OCI-LY7 (cell line): ENCODE data around the gene SUSD3. TPM values are rescaled to one million over a fixed set of nuclear protein-coding genes. Genes with fewer than 3 reads are reported as not detected.

Experiments
- BruUV-seq: library from RNA; stranded (reverse); fragments of 400-500 nt; replicated peaks from 2 replicates; lab custom pipeline; 2021; lab: Mats Ljungman, UMichigan
- CTCF ChIA-PET: fragments of 300-600 bp; sonication (Branson Sonifier 250); formaldehyde crosslinking; loops from one replicate; lab custom pipeline; 2022; ENCODE audit warnings: antibody characterized with exemption; ENCODE audit not compliant: unreplicated experiment; lab: Charles Lee
- POLR2A ChIA-PET: fragments of 300-600 bp; sonication (Branson Sonifier 250); formaldehyde crosslinking; loops from one replicate; lab custom pipeline; 2022; ENCODE audit warnings: antibody characterized with exemption; lab: Charles Lee
- DNase-seq: peaks from one replicate; pipeline ENCODE4 v3.0.0-alpha.2; 2015; ENCODE audit warnings: low spot score
- H2AFZ ChIP-seq: fragments of 200-600 bp; sonication (generic), shearing (Covaris generic); 2 replicates; pipeline ENCODE4 v1.6.1; 2014; ENCODE audit warnings: mild to moderate bottlenecking, antibody characterized with exemption, low read length, moderate library complexity
- H3K27ac ChIP-seq: fragments of 200-600 bp; sonication (generic); 2 replicates; pipeline ENCODE4 v1.5.1; 2014; ENCODE audit warnings: mixed run types, low read depth, mild to moderate bottlenecking, moderate library complexity, low read length, inconsistent platforms; ENCODE audit not compliant: poor library complexity, severe bottlenecking
- H3K36me3 ChIP-seq: fragments of 200-600 bp; sonication (generic); 2 replicates; pipeline ENCODE4 v1.6.1; 2014; ENCODE audit warnings: mild to moderate bottlenecking, antibody characterized with exemption, low read length, moderate library complexity, mixed read lengths; ENCODE audit not compliant: insufficient read depth
- H3K4me1 ChIP-seq: fragments of 200-600 bp; sonication (generic); 2 replicates; pipeline ENCODE4 v1.5.1; 2014; ENCODE audit warnings: mild to moderate bottlenecking, low read length; ENCODE audit not compliant: insufficient read depth, poor library complexity, severe bottlenecking
- H3K4me2 ChIP-seq: fragments of 200-600 bp; sonication (generic); 2 replicates; pipeline ENCODE4 v1.6.1; 2014; ENCODE audit warnings: mild to moderate bottlenecking, low read length
- H3K4me3 ChIP-seq: fragments of 200-600 bp; sonication (generic); 2 replicates; pipeline ENCODE4 v1.5.1; 2014; ENCODE audit warnings: mild to moderate bottlenecking, low read depth, low read length; ENCODE audit not compliant: poor library complexity, severe bottlenecking
- H3K79me2 ChIP-seq: fragments of 200-600 bp; sonication (generic); 2 replicates; pipeline ENCODE4 v1.6.1; 2016; ENCODE audit warnings: low read depth, mild to moderate bottlenecking, low read length, moderate library complexity, mixed read lengths; ENCODE audit not compliant: insufficient read depth
- H3K9me2 ChIP-seq: fragments of 200-600 bp; sonication (generic); 2 replicates; pipeline ENCODE4 v1.6.1; 2016; ENCODE audit warnings: mild to moderate bottlenecking, low read length, mixed read lengths; ENCODE audit not compliant: insufficient read depth
- H3K9me3 ChIP-seq: fragments of 200-600 bp; sonication (generic); 2 replicates; pipeline ENCODE4 v1.6.1; 2014; ENCODE audit warnings: mild to moderate bottlenecking, mixed run types, low read length, mixed read lengths
- H4K20me1 ChIP-seq: fragments of 200-600 bp; sonication (generic); 2 replicates; pipeline ENCODE4 v1.6.1; 2014; ENCODE audit warnings: mild to moderate bottlenecking, antibody characterized with exemption, low read length, moderate library complexity, mixed read lengths; ENCODE audit not compliant: insufficient read depth
- EZH2phosphoT487 ChIP-seq: fragments of 200-600 bp; sonication (generic); IDR thresholded peaks from 2 replicates; pipeline ENCODE4 v1.6.1; 2018; ENCODE audit warnings: low read depth, borderline replicate concordance, mild to moderate bottlenecking, mixed run types, antibody characterized with exemption, low read length, moderate library complexity, mixed read lengths
- intact Hi-C: fragments of 100-400 bp; cut with micrococcal nuclease; formaldehyde crosslinking; loops from one replicate; pipeline ENCODE4 v1.10.0; 2022; ENCODE audit not compliant: unreplicated experiment
- total RNA-seq, 2 experiments: library from RNA; depleted of rRNA in 1 of 2; stranded (reverse); fragments of >200 nt in 1 of 2; shearing (Covaris generic) in 1 of 2; gene quantifications; 2 replicates each; pipeline ENCODE4 v1.2.3, GENCODE V29; 2014 to 2022
- TF ChIP-seq, protein P1 (sequence below): fragments of 200-600 bp; sonication (generic); conservative IDR thresholded peaks from 2 replicates; pipeline ENCODE4 v1.5.1; 2014; ENCODE audit warnings: mild to moderate bottlenecking, antibody characterized with exemption, low read length, moderate library complexity, mixed read lengths

SUSD3 gene
- total RNA-seq, 2 experiments from 2014 or later, result 94.1 to 201 TPM

DNA sequence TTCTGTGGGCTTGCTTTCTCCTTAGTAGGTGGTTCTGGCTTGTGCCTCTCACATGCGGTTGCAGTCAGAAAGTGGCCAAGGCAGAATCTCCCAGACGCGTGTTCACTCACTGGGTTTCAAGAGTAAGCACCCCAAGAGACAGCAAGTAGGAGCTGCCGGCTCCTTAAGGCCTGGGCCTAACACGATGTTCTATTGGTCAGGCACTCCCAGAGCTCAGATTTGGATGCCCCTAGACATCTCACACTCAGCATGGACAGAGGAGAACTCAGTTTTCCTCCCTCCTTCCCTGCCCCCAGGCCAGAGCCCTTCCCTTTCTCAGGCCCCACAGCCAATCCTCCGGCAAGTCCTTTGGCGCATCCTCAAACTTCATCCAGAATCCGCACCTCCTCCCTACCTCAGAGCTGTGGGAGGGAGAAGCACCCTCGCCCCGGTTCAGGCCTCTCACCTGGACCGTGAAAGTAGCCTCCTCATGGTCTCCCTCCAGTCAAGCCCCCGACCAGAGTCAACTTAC is 31.0 kb downstream of the SUSD3 start:
- Histone ChIP-seq H3K9me2 (no peaks in the 10 kb centered on the region), H4K20me1 (no peaks in the 10 kb centered on the region), H3K4me2 (no peak overlapping the region), H2AFZ (no peak overlapping the region), H3K36me3 (peaks cover 27% of the 10 kb centered on the region), H3K4me1 (peaks cover 44% of the 10 kb centered on the region), H3K79me2 (no peaks in the 10 kb centered on the region), H3K9me3 (no peaks in the 10 kb centered on the region), H3K4me3 (no peak overlapping the region), H3K27ac (no peak overlapping the region)
- POLR2A ChIA-PET, result no interaction called here
- DNase-seq, result no peak
- BruUV-seq, result no TSS peak
- no peak for TF ChIP-seq EZH2phosphoT487
- TF ChIP-seq, protein P1, sequence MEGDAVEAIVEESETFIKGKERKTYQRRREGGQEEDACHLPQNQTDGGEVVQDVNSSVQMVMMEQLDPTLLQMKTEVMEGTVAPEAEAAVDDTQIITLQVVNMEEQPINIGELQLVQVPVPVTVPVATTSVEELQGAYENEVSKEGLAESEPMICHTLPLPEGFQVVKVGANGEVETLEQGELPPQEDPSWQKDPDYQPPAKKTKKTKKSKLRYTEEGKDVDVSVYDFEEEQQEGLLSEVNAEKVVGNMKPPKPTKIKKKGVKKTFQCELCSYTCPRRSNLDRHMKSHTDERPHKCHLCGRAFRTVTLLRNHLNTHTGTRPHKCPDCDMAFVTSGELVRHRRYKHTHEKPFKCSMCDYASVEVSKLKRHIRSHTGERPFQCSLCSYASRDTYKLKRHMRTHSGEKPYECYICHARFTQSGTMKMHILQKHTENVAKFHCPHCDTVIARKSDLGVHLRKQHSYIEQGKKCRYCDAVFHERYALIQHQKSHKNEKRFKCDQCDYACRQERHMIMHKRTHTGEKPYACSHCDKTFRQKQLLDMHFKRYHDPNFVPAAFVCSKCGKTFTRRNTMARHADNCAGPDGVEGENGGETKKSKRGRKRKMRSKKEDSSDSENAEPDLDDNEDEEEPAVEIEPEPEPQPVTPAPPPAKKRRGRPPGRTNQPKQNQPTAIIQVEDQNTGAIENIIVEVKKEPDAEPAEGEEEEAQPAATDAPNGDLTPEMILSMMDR, result no peak
- intact Hi-C loops, result no loop called here
- CTCF ChIA-PET, result interaction anchor here (0.6 kb wide), 1 partner anchor 84 kb away, joined by 3 read pairs; no protein-coding TSS in a partner anchor

DNA sequence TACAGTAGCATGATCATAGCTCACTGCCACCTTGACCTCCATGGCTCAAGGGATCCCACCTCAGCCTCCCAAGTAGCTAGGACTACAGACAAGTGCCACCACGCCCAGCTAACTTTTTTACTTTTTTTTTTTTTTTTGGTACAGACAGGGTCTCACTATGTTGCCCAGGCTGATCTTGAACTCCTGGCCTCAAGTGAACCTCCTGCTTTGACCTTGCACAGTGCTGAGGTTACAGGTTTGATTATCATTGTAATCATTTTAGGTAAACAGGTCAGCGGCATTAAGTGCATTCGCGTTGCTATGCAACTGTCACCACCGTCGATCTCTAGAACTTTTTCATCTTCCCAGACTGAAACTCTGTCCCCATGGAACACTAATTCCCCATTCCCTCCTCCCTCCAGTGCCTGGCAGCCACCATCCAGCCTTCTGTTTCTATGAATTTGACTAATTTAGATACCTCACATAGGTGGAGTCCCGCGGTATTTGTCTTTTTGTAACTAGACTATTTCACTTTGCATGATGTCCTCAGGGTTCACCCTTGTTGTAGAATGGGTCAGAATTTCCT is 31.7 kb downstream of the SUSD3 start:
- Histone ChIP-seq H3K9me2 (no peaks in the 10 kb centered on the region), H3K4me2 (no peak overlapping the region), H4K20me1 (no peaks in the 10 kb centered on the region), H3K27ac (no peak overlapping the region), H3K36me3 (peaks cover 20% of the 10 kb centered on the region), H3K79me2 (no peaks in the 10 kb centered on the region), H3K9me3 (no peaks in the 10 kb centered on the region), H3K4me3 (no peak overlapping the region), H3K4me1 (peaks cover 51% of the 10 kb centered on the region), H2AFZ (no peak overlapping the region)
- CTCF ChIA-PET, result no interaction called here
- no TSS peak for BruUV-seq
- intact Hi-C loops, result no loop called here
- TF ChIP-seq EZH2phosphoT487, result no peak
- TF ChIP-seq, protein P1, result no peak
- POLR2A ChIA-PET, result no interaction called here
- peak; percentile 25 for DNase-seq

DNA sequence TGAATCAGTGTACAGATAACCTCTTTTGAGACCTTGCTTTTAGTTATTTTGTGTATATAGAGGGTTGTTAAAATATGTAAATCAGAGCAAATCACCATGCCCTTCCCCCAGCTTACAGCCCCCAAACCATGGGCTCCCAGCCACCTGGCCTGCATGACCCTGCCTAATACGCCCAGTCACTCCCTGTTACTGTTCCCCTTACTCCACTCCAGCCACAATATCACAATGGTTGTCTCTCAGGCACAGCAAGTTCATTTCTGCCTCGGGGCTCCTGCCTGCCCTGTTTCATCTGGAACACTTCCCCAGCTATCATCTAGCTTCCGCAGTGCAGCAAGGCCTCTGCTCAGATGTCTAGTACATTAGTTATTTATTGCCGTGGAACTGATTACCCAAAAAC is 32.6 kb downstream of the SUSD3 start:
- no peak for DNase-seq
- TF ChIP-seq, protein P1, result no peak
- TF ChIP-seq EZH2phosphoT487, result no peak
- Histone ChIP-seq H3K36me3 (peaks cover 12% of the 10 kb centered on the region), H3K27ac (no peak overlapping the region), H3K79me2 (no peaks in the 10 kb centered on the region), H3K9me2 (no peaks in the 10 kb centered on the region), H3K4me1 (peaks cover 51% of the 10 kb centered on the region), H3K4me2 (no peak overlapping the region), H3K9me3 (no peaks in the 10 kb centered on the region), H2AFZ (no peak overlapping the region), H3K4me3 (no peak overlapping the region), H4K20me1 (no peaks in the 10 kb centered on the region)
- POLR2A ChIA-PET, result no interaction called here
- no TSS peak for BruUV-seq
- CTCF ChIA-PET, result no interaction called here
- intact Hi-C loops, result no loop called here
